ENCODE results near the gene XPO5.

GRCh38 chr6:43579171-43579570 is 3.3 kb upstream of the XPO5 start:
- TF ChIP-seq CTCF (IDR thresholded peaks at IDR 0.05; ENCODE audit: low read depth, low read length, poor library complexity, severe bottlenecking) (no peak), EZH2phosphoT487 (IDR thresholded peaks at IDR 0.05; ENCODE audit: borderline replicate concordance, low read length) (no peak)
